ENCODE results near the gene TASOR. TPM values are rescaled to one million over a fixed set of nuclear protein-coding genes. Genes with fewer than 3 reads are reported as not detected.

Gene TASOR
- total and polyA plus RNA-seq, 9 of the 15 experiments (the other 6 are each of a cell fraction or from before 2014, with no cell fraction given) = 16.4 to 68.7 (median 33.7) TPM

DNA sequence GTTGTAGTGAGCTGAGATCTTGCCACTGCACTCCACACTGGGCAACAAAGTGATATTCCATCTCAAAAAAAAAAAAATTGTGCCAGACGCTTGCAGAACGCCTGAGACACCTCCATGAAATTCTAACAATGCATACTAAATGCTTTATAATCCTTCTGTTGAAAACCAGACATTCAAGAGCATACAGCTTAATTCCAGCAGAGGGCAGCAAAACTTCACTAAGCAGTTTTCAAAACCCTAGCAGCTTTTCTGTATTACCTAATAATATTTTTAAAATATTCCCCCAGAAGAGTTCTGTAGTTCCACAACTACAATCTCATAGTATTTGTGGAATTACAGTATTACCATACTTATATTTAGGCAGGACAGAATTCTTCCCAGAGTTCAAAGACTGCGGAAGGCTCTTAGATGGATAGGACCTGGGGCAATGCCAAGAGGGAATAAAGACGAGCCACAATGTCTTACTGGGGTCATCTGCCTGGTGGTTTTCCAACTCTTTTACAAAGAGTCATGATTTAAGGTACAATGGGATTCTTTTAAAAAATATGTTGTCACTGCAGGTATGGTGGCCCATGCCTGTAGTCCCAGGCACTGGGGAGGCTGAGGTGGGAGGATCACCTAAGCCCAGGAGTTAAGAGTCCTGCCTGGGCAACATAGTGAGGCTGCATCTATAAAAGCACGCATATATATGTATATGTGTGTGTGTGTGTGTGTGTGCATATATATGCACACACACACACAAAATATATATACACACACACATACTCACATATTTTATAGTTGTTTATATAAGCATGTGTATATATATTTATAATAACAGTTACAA lies 19.6 kb upstream of the TASOR start (continued):
- TF ChIP-seq, protein P1, sequence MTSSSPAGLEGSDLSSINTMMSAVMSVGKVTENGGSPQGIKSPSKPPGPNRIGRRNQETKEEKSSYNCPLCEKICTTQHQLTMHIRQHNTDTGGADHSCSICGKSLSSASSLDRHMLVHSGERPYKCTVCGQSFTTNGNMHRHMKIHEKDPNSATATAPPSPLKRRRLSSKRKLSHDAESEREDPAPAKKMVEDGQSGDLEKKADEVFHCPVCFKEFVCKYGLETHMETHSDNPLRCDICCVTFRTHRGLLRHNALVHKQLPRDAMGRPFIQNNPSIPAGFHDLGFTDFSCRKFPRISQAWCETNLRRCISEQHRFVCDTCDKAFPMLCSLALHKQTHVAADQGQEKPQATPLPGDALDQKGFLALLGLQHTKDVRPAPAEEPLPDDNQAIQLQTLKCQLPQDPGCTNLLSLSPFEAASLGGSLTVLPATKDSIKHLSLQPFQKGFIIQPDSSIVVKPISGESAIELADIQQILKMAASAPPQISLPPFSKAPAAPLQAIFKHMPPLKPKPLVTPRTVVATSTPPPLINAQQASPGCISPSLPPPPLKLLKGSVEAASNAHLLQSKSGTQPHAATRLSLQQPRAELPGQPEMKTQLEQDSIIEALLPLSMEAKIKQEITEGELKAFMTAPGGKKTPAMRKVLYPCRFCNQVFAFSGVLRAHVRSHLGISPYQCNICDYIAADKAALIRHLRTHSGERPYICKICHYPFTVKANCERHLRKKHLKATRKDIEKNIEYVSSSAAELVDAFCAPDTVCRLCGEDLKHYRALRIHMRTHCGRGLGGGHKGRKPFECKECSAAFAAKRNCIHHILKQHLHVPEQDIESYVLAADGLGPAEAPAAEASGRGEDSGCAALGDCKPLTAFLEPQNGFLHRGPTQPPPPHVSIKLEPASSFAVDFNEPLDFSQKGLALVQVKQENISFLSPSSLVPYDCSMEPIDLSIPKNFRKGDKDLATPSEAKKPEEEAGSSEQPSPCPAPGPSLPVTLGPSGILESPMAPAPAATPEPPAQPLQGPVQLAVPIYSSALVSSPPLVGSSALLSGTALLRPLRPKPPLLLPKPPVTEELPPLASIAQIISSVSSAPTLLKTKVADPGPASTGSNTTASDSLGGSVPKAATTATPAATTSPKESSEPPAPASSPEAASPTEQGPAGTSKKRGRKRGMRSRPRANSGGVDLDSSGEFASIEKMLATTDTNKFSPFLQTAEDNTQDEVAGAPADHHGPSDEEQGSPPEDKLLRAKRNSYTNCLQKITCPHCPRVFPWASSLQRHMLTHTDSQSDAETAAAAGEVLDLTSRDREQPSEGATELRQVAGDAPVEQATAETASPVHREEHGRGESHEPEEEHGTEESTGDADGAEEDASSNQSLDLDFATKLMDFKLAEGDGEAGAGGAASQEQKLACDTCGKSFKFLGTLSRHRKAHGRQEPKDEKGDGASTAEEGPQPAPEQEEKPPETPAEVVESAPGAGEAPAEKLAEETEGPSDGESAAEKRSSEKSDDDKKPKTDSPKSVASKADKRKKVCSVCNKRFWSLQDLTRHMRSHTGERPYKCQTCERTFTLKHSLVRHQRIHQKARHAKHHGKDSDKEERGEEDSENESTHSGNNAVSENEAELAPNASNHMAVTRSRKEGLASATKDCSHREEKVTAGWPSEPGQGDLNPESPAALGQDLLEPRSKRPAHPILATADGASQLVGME (CRISPR knock-in tag; IDR thresholded peaks at IDR 0.05) = no peak
- no peak for TF ChIP-seq XRCC5 (IDR thresholded peaks at IDR 0.05; ENCODE audit: low read depth, low read length)

DNA sequence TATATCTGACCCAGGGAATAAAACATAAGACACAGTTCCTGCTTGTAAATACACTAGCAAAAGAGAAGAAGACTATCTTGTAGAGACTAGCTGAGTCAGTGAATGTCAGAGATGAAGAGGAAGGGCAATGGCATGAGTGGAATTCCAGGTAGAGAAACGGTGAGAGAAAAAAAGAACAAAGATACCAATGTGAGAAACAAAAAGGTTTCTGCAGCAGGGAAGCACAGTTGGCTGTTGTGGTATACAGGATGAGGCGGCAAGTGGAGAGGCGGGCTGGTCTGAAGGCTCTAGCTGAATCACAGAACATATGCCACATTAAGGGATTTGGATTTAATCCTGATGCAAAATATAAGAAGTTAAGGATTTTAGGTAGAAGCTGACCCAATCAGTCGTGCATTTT lies 17.1 kb upstream of the TASOR start:
- in situ Hi-C loops (cut with MboI) = loop anchor here (5.0 kb wide), 1 partner anchor 292 kb away; no protein-coding TSS in a partner anchor
- H3K27me3 ChIP-seq (ENCODE audit: control insufficient read depth in 2 of 2, insufficient read depth in 2 of 2, low read length in 2 of 2) = no peaks in the 10 kb centered on the region

More for the DNA sequence above, 17.1 kb upstream of the TASOR start:
- Histone ChIP-seq H3K9me1 (ENCODE audit: control insufficient read depth, insufficient read depth, low read length) (no peaks in the 10 kb centered on the region), H3K9ac (ENCODE audit: insufficient read depth in 1 of 2, low read depth in 2 of 2, low read length in 2 of 2) (no peak overlapping the region), H3K4me2 (ENCODE audit: insufficient read depth, low read length) (no peak overlapping the region), H3K27ac (ENCODE audit: extremely low read depth, low read depth, low read length) (no peak overlapping the region), H4K20me1 (replicated peaks; ENCODE audit: control insufficient read depth, insufficient read depth, low read length) (no peaks in the 10 kb centered on the region), H3K79me2 (ENCODE audit: control insufficient read depth, insufficient read depth, low read length) (no peaks in the 10 kb centered on the region), H3K9me3 (replicated peaks; ENCODE audit: control insufficient read depth, insufficient read depth, low read depth, low read length) (no peaks in the 10 kb centered on the region), H3K4me3 (no peak overlapping the region), H3K4me1 (replicated peaks in 1 of 2; ENCODE audit: control insufficient read depth in 2 of 2, insufficient read depth in 2 of 2, low read length in 2 of 2) (no peaks in the 10 kb centered on the region), H2AFZ (ENCODE audit: low read depth, low read length) (no peak overlapping the region), H3K36me3 (ENCODE audit: control insufficient read depth, insufficient read depth, low read length) (no peaks in the 10 kb centered on the region)
- no peak for TF ChIP-seq SMAD2 (IDR thresholded peaks at IDR 0.05; ENCODE audit: low read depth, low read length)
- no peak for TF ChIP-seq KDM5B (IDR thresholded peaks at IDR 0.05; ENCODE audit: insufficient replicate concordance, low read depth, low read length)
- TF ChIP-seq, protein P2, sequence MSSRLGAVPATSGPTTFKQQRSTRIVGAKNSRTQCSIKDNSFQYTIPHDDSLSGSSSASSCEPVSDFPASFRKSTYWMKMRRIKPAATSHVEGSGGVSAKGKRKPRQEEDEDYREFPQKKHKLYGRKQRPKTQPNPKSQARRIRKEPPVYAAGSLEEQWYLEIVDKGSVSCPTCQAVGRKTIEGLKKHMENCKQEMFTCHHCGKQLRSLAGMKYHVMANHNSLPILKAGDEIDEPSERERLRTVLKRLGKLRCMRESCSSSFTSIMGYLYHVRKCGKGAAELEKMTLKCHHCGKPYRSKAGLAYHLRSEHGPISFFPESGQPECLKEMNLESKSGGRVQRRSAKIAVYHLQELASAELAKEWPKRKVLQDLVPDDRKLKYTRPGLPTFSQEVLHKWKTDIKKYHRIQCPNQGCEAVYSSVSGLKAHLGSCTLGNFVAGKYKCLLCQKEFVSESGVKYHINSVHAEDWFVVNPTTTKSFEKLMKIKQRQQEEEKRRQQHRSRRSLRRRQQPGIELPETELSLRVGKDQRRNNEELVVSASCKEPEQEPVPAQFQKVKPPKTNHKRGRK (tag; IDR thresholded peaks at IDR 0.05) = 0 out of 2 replicates have a peak, but pooled peaks have one; percentile 18
- ATAC-seq = no peak
- WGBS (ENCODE audit: insufficient coverage, low coverage, missing lambda C conversion rate) = 8% methylated on average over 4 of the region's 4 CpGs
- POLR2A ChIA-PET = no interaction called here
- CTCF ChIA-PET (ENCODE audit: low intra/inter-chr PET ratio) = no interaction called here
- no TSS peak for BruUV-seq (replicated peaks)
- no peak for FAIRE-seq
- intact Hi-C loops (cut with micrococcal nuclease) = no loop called here
- DNase-seq (ENCODE audit: extremely low read depth in 1 of 4, low spot score in 3 of 4) = no peak
